HCT116 (cell line): Measurements from ENCODE around the gene ACACB. TPM values are rescaled to one million over a fixed set of nuclear protein-coding genes. Genes with fewer than 3 reads are reported as not detected.

Experiments used
- ATAC-seq: fragments of 200-7000 bp; cut with Tn5 transposase; 2 replicates; pipeline ENCODE4 v1.9.1; 2020; ENCODE audit warnings: mild to moderate bottlenecking, moderate library complexity
- BruUV-seq: library from RNA; stranded (reverse); fragments of 400-500 nt; replicated peaks from 2 replicates; lab custom pipeline; 2021; lab: Mats Ljungman, UMichigan
- CTCF ChIA-PET: fragments of 300-600 bp; sonication (Branson Sonifier 250); formaldehyde crosslinking; loops from one replicate; lab custom pipeline; 2021; ENCODE audit warnings: antibody characterized with exemption; lab: Charles Lee
- POLR2A ChIA-PET: fragments of 300-600, 350-600 bp; sonication (Branson Sonifier 250); formaldehyde crosslinking; loops from one replicate; lab custom pipeline; 2021; ENCODE audit warnings: antibody characterized with exemption; lab: Charles Lee
- RAD21 ChIA-PET, 2 experiments: fragments of 300-600 bp; sonication (Branson Sonifier 250); formaldehyde crosslinking; loops; one replicate each; lab custom pipeline; 2023; ENCODE audit warnings: low total read pairs in 2 of 2; ENCODE audit not compliant: uncharacterized antibody in 2 of 2, unreplicated experiment in 2 of 2, low non-redundant PET in 1 of 2; lab: Charles Lee
- DNase-seq: peaks from one replicate; pipeline ENCODE4 v3.0.0-alpha.2; 2010; ENCODE audit warnings: low read depth, low spot score
- H2AFZ ChIP-seq: fragments of 200-600 bp; shearing (Covaris generic), sonication (generic); 2 replicates; pipeline ENCODE4 v1.6.1; 2017; ENCODE audit warnings: low read depth, mixed run types, mixed read lengths, antibody characterized with exemption, low read length; ENCODE audit not compliant: poor library complexity, severe bottlenecking
- H3K27ac ChIP-seq: 2 replicates; pipeline ENCODE4 v1.5.1; 2012; ENCODE audit warnings: low read depth, low read length
- H3K27me3 ChIP-seq: fragments of 200-600 bp; sonication (generic); 2 replicates; pipeline ENCODE4 v1.6.1; 2016; ENCODE audit warnings: mixed run types, low read length, mixed read lengths; ENCODE audit not compliant: insufficient read depth
- H3K36me3 ChIP-seq, 2 experiments: fragments of 200-500 bp in 1 of 2; fragments of 200-600 bp in 1 of 2; sonication (Bioruptor generic) in 1 of 2; sonication (generic) in 1 of 2; 2 replicates each; pipeline versions ENCODE4 v1.5.1 to v1.6.1; 2014 to 2016; ENCODE audit warnings: low read length in 2 of 2, inconsistent platforms in 1 of 2, mixed read lengths in 1 of 2, mixed run types in 1 of 2; ENCODE audit not compliant: insufficient read depth in 2 of 2, control insufficient read depth in 1 of 2
- H3K4me1 ChIP-seq, 2 experiments: fragments of 200-600 bp in 1 of 2; sonication (generic) in 1 of 2; 2 replicates each; pipeline versions ENCODE4 v1.5.1 to v1.6.1; 2012 to 2017; ENCODE audit warnings: low read length in 2 of 2, inconsistent platforms in 1 of 2, mild to moderate bottlenecking in 1 of 2, mixed read lengths in 1 of 2, mixed run types in 1 of 2, moderate library complexity in 1 of 2; ENCODE audit not compliant: insufficient read depth in 2 of 2, control insufficient read depth in 1 of 2
- H3K4me2 ChIP-seq: fragments of 200-600 bp; sonication (generic); 2 replicates; pipeline ENCODE4 v1.6.1; 2017; ENCODE audit warnings: mixed run types, low read length, mixed read lengths
- H3K4me3 ChIP-seq, 2 experiments: fragments of 200-600 bp in 1 of 2; sonication (generic) in 1 of 2; replicated peaks in 1 of 2; 2 replicates each; pipeline ENCODE4 v1.5.1; 2011 to 2016; ENCODE audit warnings: low read length in 2 of 2, control low read depth in 1 of 2, low read depth in 1 of 2, mild to moderate bottlenecking in 1 of 2, mixed read lengths in 1 of 2, mixed run types in 1 of 2
- H3K79me2 ChIP-seq: fragments of 200-600 bp; sonication (generic); 2 replicates; pipeline ENCODE4 v1.6.1; 2017; ENCODE audit warnings: mild to moderate bottlenecking, mixed run types, low read length, moderate library complexity, mixed read lengths; ENCODE audit not compliant: insufficient read depth
- H3K9ac ChIP-seq: fragments of 200-600 bp; sonication (generic); 2 replicates; pipeline ENCODE4 v1.6.1; 2016; ENCODE audit warnings: low read length, mixed read lengths
- H3K9me2 ChIP-seq: fragments of 200-600 bp; sonication (generic), shearing (Covaris generic); 2 replicates; pipeline ENCODE4 v1.6.1; 2017; ENCODE audit warnings: mixed run types, mild to moderate bottlenecking, moderate library complexity; ENCODE audit not compliant: insufficient read depth
- H3K9me3 ChIP-seq, 2 experiments: fragments of 200-500 bp in 1 of 2; fragments of 200-600 bp in 1 of 2; sonication (Bioruptor generic) in 1 of 2; sonication (generic) in 1 of 2; 2 replicates each; pipeline ENCODE4 v1.6.1; 2014 to 2017; ENCODE audit warnings: low read length in 2 of 2, mixed read lengths in 2 of 2, inconsistent platforms in 1 of 2, low read depth in 1 of 2, mild to moderate bottlenecking in 1 of 2, mixed run types in 1 of 2, moderate library complexity in 1 of 2; ENCODE audit not compliant: control insufficient read depth in 1 of 2, insufficient read depth in 1 of 2
- H4K20me1 ChIP-seq: fragments of 200-600 bp; sonication (generic), shearing (Covaris generic); 2 replicates; pipeline ENCODE4 v1.6.1; 2017; ENCODE audit warnings: mixed run types, mild to moderate bottlenecking, moderate library complexity; ENCODE audit not compliant: insufficient read depth
- ATF3 ChIP-seq: IDR thresholded peaks from 2 replicates; pipeline ENCODE4 v1.6.1; 2012
- CEBPB ChIP-seq: IDR thresholded peaks from 2 replicates; pipeline ENCODE4 v1.6.1; 2012; ENCODE audit warnings: low read depth
- CTCF ChIP-seq, 3 experiments: fragments of 200-600 bp in 1 of 3; sonication (generic) in 1 of 3; IDR thresholded peaks in 2 of 3; conservative IDR thresholded peaks in 1 of 3; 2 replicates each; pipeline ENCODE4 v1.5.1; 2012 to 2017; ENCODE audit warnings: low read depth in 2 of 3, low read length in 2 of 3, antibody characterized with exemption in 1 of 3, borderline replicate concordance in 1 of 3, control low read depth in 1 of 3, mild to moderate bottlenecking in 1 of 3, mixed read lengths in 1 of 3, mixed run types in 1 of 3, moderate library complexity in 1 of 3; ENCODE audit not compliant: insufficient read depth in 1 of 3
- EGR1 ChIP-seq: IDR thresholded peaks from 2 replicates; pipeline ENCODE4 v1.6.1; 2012; ENCODE audit warnings: low read depth
- EZH2 ChIP-seq: fragments of 200-600 bp; sonication (generic); IDR thresholded peaks from 2 replicates; pipeline ENCODE4 v1.6.1; 2017; ENCODE audit warnings: antibody characterized with exemption, mixed run types
- FOSL1 ChIP-seq: IDR thresholded peaks from 2 replicates; pipeline ENCODE4 v1.6.1; 2012; ENCODE audit warnings: low read depth
- JUND ChIP-seq: IDR thresholded peaks from 2 replicates; pipeline ENCODE4 v1.6.1; 2012
- MAX ChIP-seq: IDR thresholded peaks from 2 replicates; pipeline ENCODE4 v1.6.1; 2012
- POLR2A ChIP-seq: IDR thresholded peaks from 2 replicates; pipeline ENCODE4 v1.7.0; 2011; ENCODE audit warnings: borderline replicate concordance; ENCODE audit not compliant: insufficient read depth, insufficient read length; ENCODE audit errors: extremely low read depth
- POLR2AphosphoS5 ChIP-seq: IDR thresholded peaks from 2 replicates; pipeline ENCODE4 v1.6.1; 2011; ENCODE audit warnings: mild to moderate bottlenecking, low read depth, low read length, moderate library complexity
- REST ChIP-seq: IDR thresholded peaks from 2 replicates; pipeline ENCODE4 v1.6.1; 2012; ENCODE audit warnings: low read depth
- SIN3A ChIP-seq: IDR thresholded peaks from 2 replicates; pipeline ENCODE4 v1.6.1; 2012; ENCODE audit warnings: low read depth
- SRF ChIP-seq: IDR thresholded peaks from 2 replicates; pipeline ENCODE4 v1.6.1; 2012; ENCODE audit warnings: low read depth
- ZFX ChIP-seq: fragments of 450-650 bp; IDR thresholded peaks from 2 replicates; pipeline ENCODE4 v1.6.1; 2017
- intact Hi-C: fragments of 100-400 bp; cut with micrococcal nuclease; formaldehyde crosslinking; loops from 2 replicates; pipeline ENCODE4 v1.10.0; 2022
- total RNA-seq: library from RNA; stranded (reverse); gene quantifications from one replicate; pipeline ENCODE4 v1.2.1, GENCODE V29; 2021; ENCODE audit not compliant: unreplicated experiment

ACACB gene
- total RNA-seq, 1 experiment from 2014 or later = 11.1 TPM

- no peak for TF ChIP-seq CTCF (IDR thresholded peaks at IDR 0.05 in 2 of 3, conservative IDR thresholded peaks at IDR 0.05 in 1 of 3; ENCODE audit: borderline replicate concordance in 1 of 3, insufficient read depth in 1 of 3, low read depth in 2 of 3, low read length in 2 of 3)
- no peak for TF ChIP-seq POLR2A
- TF ChIP-seq FOSL1 = no peak
- no peak for TF ChIP-seq ZFX
- TF ChIP-seq REST = no peak
- no peak for TF ChIP-seq POLR2AphosphoS5
These were observed 53.3 kb downstream of the ACACB start (continued) for GRCh38 chr12:109169686-109170085.

- Histone ChIP-seq H3K36me3 (no peaks in the 10 kb centered on the region), H3K9ac (no peak overlapping the region), H3K27ac (no peak overlapping the region), H4K20me1 (no peaks in the 10 kb centered on the region), H3K9me2 (no peaks in the 10 kb centered on the region), H3K4me1 (no peaks in the 10 kb centered on the region), H3K4me3 (no peak overlapping the region), H3K79me2 (no peaks in the 10 kb centered on the region), H2AFZ (no peak overlapping the region), H3K4me2 (no peak overlapping the region), H3K27me3 (no peaks in the 10 kb centered on the region), H3K9me3 (no peaks in the 10 kb centered on the region)
- ChIA-PET POLR2A (no interaction called here), CTCF (no interaction called here), RAD21 (no interaction called here)
- intact Hi-C loops = no loop called here
- ATAC-seq (no peak), DNase-seq (no peak)
- BruUV-seq = no TSS peak
- no peak for TF ChIP-seq CEBPB
- TF ChIP-seq SRF = no peak
- no peak for TF ChIP-seq FOSL1
- TF ChIP-seq MAX = no peak
- TF ChIP-seq EZH2 = no peak
- no peak for TF ChIP-seq ATF3
- TF ChIP-seq SIN3A = no peak
- no peak for TF ChIP-seq EGR1
- no peak for TF ChIP-seq REST
- no peak for TF ChIP-seq JUND
- TF ChIP-seq CTCF (IDR thresholded peaks at IDR 0.05 in 2 of 3, conservative IDR thresholded peaks at IDR 0.05 in 1 of 3; ENCODE audit: borderline replicate concordance in 1 of 3, insufficient read depth in 1 of 3, low read depth in 2 of 3, low read length in 2 of 3) = no peak
These were observed 53.9 kb downstream of the ACACB start for GRCh38 chr12:109170324-109170723.
